Loucy (cell line): ENCODE data around the gene USP17L28.
"Not testable (repeated sequence)": the region's sequence is repeated elsewhere in the genome, so short reads cannot be mapped to it uniquely, and the experiment has no call there.

Experiments used
- CTCF ChIP-seq: fragments of 200-600 bp; sonication (generic); conservative IDR thresholded peaks from 2 replicates; pipeline ENCODE4 v1.5.1; 2014; ENCODE audit warnings: mild to moderate bottlenecking, antibody characterized with exemption, low read length
- EZH2phosphoT487 ChIP-seq: fragments of 200-600 bp; IDR thresholded peaks from 2 replicates; pipeline ENCODE4 v1.6.1; 2018; ENCODE audit warnings: antibody characterized with exemption, mild to moderate bottlenecking, moderate library complexity, borderline replicate concordance

GRCh38 chr4:9362829-9363228, 14.1 kb downstream of the USP17L28 start, which contains the start of gene USP17L30:
- not testable (repeated sequence) for TF ChIP-seq CTCF, EZH2phosphoT487
